IPS DF 19.7 (cell line): ENCODE results near the gene ZKSCAN1.
"Not testable (repeated sequence)": the region's sequence is repeated elsewhere in the genome, so short reads cannot be mapped to it uniquely, and the experiment has no call there.

ENCODE experiments used
- DNase-seq: peaks from one replicate; pipeline ENCODE4 v3.0.0-alpha.2; 2013; ENCODE audit warnings: low read depth, low spot score

Gene ZKSCAN1

GRCh38 chr7:100000239-100000638 is 15.2 kb upstream of the ZKSCAN1 start:
- DNase-seq = no peak

GRCh38 chr7:100003711-100004661 is 11.4 kb upstream of the ZKSCAN1 start:
- no peak for DNase-seq

GRCh38 chr7:100007887-100008286 is 7.5 kb upstream of the ZKSCAN1 start:
- no peak for DNase-seq

GRCh38 chr7:100008525-100008924 is 6.9 kb upstream of the ZKSCAN1 start:
- no peak for DNase-seq

GRCh38 chr7:100009952-100010351 is 5.4 kb upstream of the ZKSCAN1 start:
- not testable (repeated sequence) for DNase-seq

GRCh38 chr7:100010901-100011300 is 4.5 kb upstream of the ZKSCAN1 start:
- no peak for DNase-seq

- DNase-seq = no peak
Measured at GRCh38 chr7:100011516-100011915, 3.9 kb upstream of the ZKSCAN1 start.

- DNase-seq = not testable (repeated sequence)
Measured at GRCh38 chr7:100012385-100013327, 2.7 kb upstream of the ZKSCAN1 start.

- no peak for DNase-seq
Measured at GRCh38 chr7:100013328-100013676, 2.1 kb upstream of the ZKSCAN1 start.

- no peak for DNase-seq
Measured at GRCh38 chr7:100016215-100016901, 962 bp downstream of the ZKSCAN1 start.

- no peak for DNase-seq
Measured at GRCh38 chr7:100017300-100017699, 1.9 kb downstream of the ZKSCAN1 start.

- DNase-seq = no peak
Measured at GRCh38 chr7:100017875-100018274, 2.5 kb downstream of the ZKSCAN1 start.

- DNase-seq = no peak
Measured at GRCh38 chr7:100019908-100020307, 4.5 kb downstream of the ZKSCAN1 start.

GRCh38 chr7:100021297-100021696 is 5.9 kb downstream of the ZKSCAN1 start:
- no peak for DNase-seq

- DNase-seq = no peak
Measured at GRCh38 chr7:100022621-100023020, 7.2 kb downstream of the ZKSCAN1 start.

GRCh38 chr7:100023526-100023925 is 8.1 kb downstream of the ZKSCAN1 start:
- DNase-seq = no peak

- no peak for DNase-seq
Measured at GRCh38 chr7:100024020-100024619, 8.7 kb downstream of the ZKSCAN1 start.

- DNase-seq = no peak
Measured at GRCh38 chr7:100027197-100027596, 11.8 kb downstream of the ZKSCAN1 start.

- DNase-seq = no peak
Measured at GRCh38 chr7:100029596-100029995, 14.2 kb downstream of the ZKSCAN1 start.

- no peak for DNase-seq
Measured at GRCh38 chr7:100033526-100033925, 18.1 kb downstream of the ZKSCAN1 start.

GRCh38 chr7:100034871-100035510 is 19.6 kb downstream of the ZKSCAN1 start:
- DNase-seq = no peak
